GM12878 (cell line): Measurements from ENCODE around the gene USP11. TPM values are rescaled to one million over a fixed set of nuclear protein-coding genes. Genes with fewer than 3 reads are reported as not detected.

Experiments used
- ATAC-seq: fragments of 200-7000 bp; cut with Tn5 transposase; 3 replicates; pipeline ENCODE4 v1.9.1; 2020; ENCODE audit warnings: mild to moderate bottlenecking, moderate library complexity
- BruUV-seq: library from RNA; stranded (reverse); fragments of 400-500 nt; replicated peaks from 2 replicates; lab custom pipeline; 2021; lab: Mats Ljungman, UMichigan
- CTCF ChIA-PET: fragments of 300-600 bp; sonication (Branson Sonifier 250); formaldehyde crosslinking; extraction: SDS; loops from one replicate; lab custom pipeline; 2021; ENCODE audit warnings: inconsistent platforms; lab: Yijun Ruan, JAX
- POLR2A ChIA-PET: fragments of 350-600 bp; formaldehyde crosslinking; extraction: SDS; loops from one replicate; lab custom pipeline; 2021; ENCODE audit warnings: inconsistent platforms; lab: Charles Lee
- RAD21 ChIA-PET: fragments of 300-600 bp; sonication (Branson Sonifier 250); formaldehyde crosslinking; loops from one replicate; lab custom pipeline; 2023; ENCODE audit warnings: antibody characterized with exemption; ENCODE audit not compliant: unreplicated experiment; lab: Charles Lee
- SMC1A ChIA-PET: fragments of 300-600 bp; sonication (Branson Sonifier 250); formaldehyde crosslinking; loops from one replicate; lab custom pipeline; 2023; ENCODE audit not compliant: unreplicated experiment, uncharacterized antibody; lab: Charles Lee
- DNase-seq: peaks from one replicate; pipeline ENCODE4 v3.0.0-alpha.2; 2011; ENCODE audit warnings: low read depth, low spot score
- FAIRE-seq: peaks from 3 replicates; lab custom pipeline; 2011; peaks lifted over from hg19 to GRCh38; lab: Jason Lieb, UNC
- H2AFZ ChIP-seq: 2 replicates; pipeline ENCODE4 v1.6.0; 2011; ENCODE audit warnings: low read depth, low read length, control low read depth; ENCODE audit not compliant: control insufficient read depth
- H3K27ac ChIP-seq: 2 replicates; pipeline ENCODE4 v1.5.1; 2011; ENCODE audit warnings: control low read depth; ENCODE audit not compliant: control insufficient read depth, insufficient read depth
- H3K27me3 ChIP-seq, 2 experiments: replicated peaks in 1 of 2; 2 replicates each; pipeline versions ENCODE4 v1.6.0 to v1.6.1; 2011; ENCODE audit warnings: low read length in 1 of 2; ENCODE audit not compliant: control insufficient read depth in 2 of 2, insufficient read depth in 2 of 2
- H3K36me3 ChIP-seq, 2 experiments: 2 replicates each; pipeline ENCODE4 v1.5.1; 2011; ENCODE audit warnings: low read length in 1 of 2; ENCODE audit not compliant: control insufficient read depth in 2 of 2, insufficient read depth in 2 of 2
- H3K4me1 ChIP-seq: 2 replicates; pipeline ENCODE4 v1.6.1; 2011; ENCODE audit warnings: mild to moderate bottlenecking, low read length, moderate library complexity, mixed read lengths; ENCODE audit not compliant: control insufficient read depth, insufficient read depth
- H3K4me2 ChIP-seq: 2 replicates; pipeline ENCODE4 v1.6.0; 2011; ENCODE audit warnings: control low read depth; ENCODE audit not compliant: control insufficient read depth, insufficient read depth
- H3K4me3 ChIP-seq: fragments of 200-600 bp; sonication (generic); 2 replicates; pipeline ENCODE4 v1.5.1; 2016
- H3K79me2 ChIP-seq: 2 replicates; pipeline ENCODE4 v1.6.0; 2011; ENCODE audit warnings: low read length; ENCODE audit not compliant: control insufficient read depth, insufficient read depth
- H3K9ac ChIP-seq: 2 replicates; pipeline ENCODE4 v1.8.0; 2011; ENCODE audit warnings: low read length, control low read depth, mixed read lengths; ENCODE audit not compliant: control insufficient read depth, insufficient read depth
- H3K9me3 ChIP-seq: replicated peaks from 3 replicates; pipeline ENCODE4 v1.5.1; 2011; ENCODE audit warnings: mild to moderate bottlenecking, low read length; ENCODE audit not compliant: control insufficient read depth, insufficient read depth
- H4K20me1 ChIP-seq: 2 replicates; pipeline ENCODE4 v1.6.0; 2011; ENCODE audit not compliant: control insufficient read depth, insufficient read depth
- E2F4 ChIP-seq: IDR thresholded peaks from 2 replicates; pipeline ENCODE4 v1.6.1; 2012; ENCODE audit warnings: low read depth, low read length, improper control_type of control experiment
- ESRRA ChIP-seq: IDR thresholded peaks from 2 replicates; pipeline ENCODE4 v1.6.1; 2012; ENCODE audit warnings: mild to moderate bottlenecking, low read length, improper control_type of control experiment
- SIX5 ChIP-seq: IDR thresholded peaks from 2 replicates; pipeline ENCODE4 v1.6.1; 2011; ENCODE audit warnings: mild to moderate bottlenecking, low read depth, low read length, moderate library complexity; ENCODE audit not compliant: severe bottlenecking
- ZNF384 ChIP-seq: IDR thresholded peaks from 2 replicates; pipeline ENCODE4 v1.6.1; 2012; ENCODE audit warnings: low read depth, mild to moderate bottlenecking, low read length, improper control_type of control experiment, borderline replicate concordance
- ZNF592 ChIP-seq: fragments of 450-650 bp; IDR thresholded peaks from 2 replicates; pipeline ENCODE4 v1.6.1; 2017; ENCODE audit warnings: mild to moderate bottlenecking, moderate library complexity
- WGBS: methylation state at CpG from one replicate; pipeline ENCODE4 v1.1.6; 2016; ENCODE audit warnings: low lambda C conversion rate; ENCODE audit not compliant: insufficient replicate concordance, insufficient coverage; ENCODE audit errors: missing lambda C conversion rate; 5-methylcytosine and 5-hydroxymethylcytosine counted together
- in situ Hi-C: fragments of 300-500 bp; cut with MboI; formaldehyde crosslinking; loops from 9 replicates; pipeline ENCODE4 v1.14.3; 2018; ENCODE audit warnings: mixed read lengths
- intact Hi-C: fragments of 100-400 bp; cut with micrococcal nuclease; formaldehyde crosslinking; loops from one replicate; pipeline ENCODE4 v1.14.2; 2022; ENCODE audit not compliant: unreplicated experiment
- polyA plus RNA-seq, 11 experiments: library from polyadenylated mRNA; depleted of rRNA in 4 of 11; unstranded in 6 of 11; stranded (reverse) in 5 of 11; fragments of >200 nt; fragmentation: Nextera tagmentation in 4 of 11; fragmentation: Illumina TruSeq in 1 of 11; extraction: Ambion mirVana in 4 of 11; extraction: Trizol in 1 of 11; gene quantifications; 1 replicate in 1 of 11; 2 replicates in 10 of 11; pipeline versions ENCODE4 v1.2.1 to v1.2.3, GENCODE V29; 2011 to 2016; ENCODE audit warnings: inconsistent platforms in 2 of 11, missing spikeins in 2 of 11, low read depth in 1 of 11
- total RNA-seq, 4 experiments: library from RNA; depleted of rRNA in 3 of 4; stranded (reverse); fragments of >200 nt in 3 of 4; fragmentation: Illumina TruSeq in 1 of 4; extraction: Trizol in 1 of 4; gene quantifications; 2 replicates each; pipeline versions ENCODE4 v1.2.1 to v1.2.3, GENCODE V29; 2013 to 2021
- TF ChIP-seq, protein P1 (sequence below): fragments of 150-350 bp; IDR thresholded peaks from 2 replicates; pipeline ENCODE4 v1.6.1; 2016; ENCODE audit warnings: low read depth, low read length
- TF ChIP-seq, protein P2 (sequence below): IDR thresholded peaks from 2 replicates; pipeline ENCODE4 v1.6.1; 2011; ENCODE audit warnings: low read depth, mild to moderate bottlenecking, low read length, moderate library complexity, borderline replicate concordance; ENCODE audit errors: extremely low read depth

Gene USP11
- total and polyA plus RNA-seq, 10 of the 15 experiments (the other 5 are each of a cell fraction or from before 2014, with no cell fraction given), result 3.3 to 44.0 (median 20.9) TPM

DNA sequence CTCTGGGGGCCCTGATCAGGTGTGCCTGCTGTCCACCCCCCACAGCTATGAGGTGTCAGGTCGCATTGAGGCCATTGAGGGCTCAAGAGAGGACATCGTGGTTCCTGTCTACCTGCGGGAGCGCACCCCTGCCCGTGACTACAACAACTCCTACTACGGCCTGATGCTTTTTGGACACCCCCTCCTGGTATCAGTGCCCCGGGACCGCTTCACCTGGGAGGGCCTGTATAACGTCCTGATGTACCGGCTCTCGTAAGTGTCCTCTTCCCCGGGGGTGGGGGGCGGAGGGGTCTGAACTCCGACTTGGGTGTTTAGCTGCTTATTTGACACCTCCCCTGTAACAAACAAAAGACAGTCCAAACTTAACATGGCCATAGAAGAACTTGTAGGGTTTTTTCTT, 10.5 kb downstream of the USP11 start:
- RAD21 ChIA-PET, result no interaction called here
- CTCF ChIA-PET, result no interaction called here
- no peak for DNase-seq
- Histone ChIP-seq H3K4me1 (no peaks in the 10 kb centered on the region), H4K20me1 (no peaks in the 10 kb centered on the region), H2AFZ (no peak overlapping the region)
- 67% methylated on average over 14 of the region's 14 CpGs for WGBS
- no peak for TF ChIP-seq SIX5
- TF ChIP-seq, protein P1, sequence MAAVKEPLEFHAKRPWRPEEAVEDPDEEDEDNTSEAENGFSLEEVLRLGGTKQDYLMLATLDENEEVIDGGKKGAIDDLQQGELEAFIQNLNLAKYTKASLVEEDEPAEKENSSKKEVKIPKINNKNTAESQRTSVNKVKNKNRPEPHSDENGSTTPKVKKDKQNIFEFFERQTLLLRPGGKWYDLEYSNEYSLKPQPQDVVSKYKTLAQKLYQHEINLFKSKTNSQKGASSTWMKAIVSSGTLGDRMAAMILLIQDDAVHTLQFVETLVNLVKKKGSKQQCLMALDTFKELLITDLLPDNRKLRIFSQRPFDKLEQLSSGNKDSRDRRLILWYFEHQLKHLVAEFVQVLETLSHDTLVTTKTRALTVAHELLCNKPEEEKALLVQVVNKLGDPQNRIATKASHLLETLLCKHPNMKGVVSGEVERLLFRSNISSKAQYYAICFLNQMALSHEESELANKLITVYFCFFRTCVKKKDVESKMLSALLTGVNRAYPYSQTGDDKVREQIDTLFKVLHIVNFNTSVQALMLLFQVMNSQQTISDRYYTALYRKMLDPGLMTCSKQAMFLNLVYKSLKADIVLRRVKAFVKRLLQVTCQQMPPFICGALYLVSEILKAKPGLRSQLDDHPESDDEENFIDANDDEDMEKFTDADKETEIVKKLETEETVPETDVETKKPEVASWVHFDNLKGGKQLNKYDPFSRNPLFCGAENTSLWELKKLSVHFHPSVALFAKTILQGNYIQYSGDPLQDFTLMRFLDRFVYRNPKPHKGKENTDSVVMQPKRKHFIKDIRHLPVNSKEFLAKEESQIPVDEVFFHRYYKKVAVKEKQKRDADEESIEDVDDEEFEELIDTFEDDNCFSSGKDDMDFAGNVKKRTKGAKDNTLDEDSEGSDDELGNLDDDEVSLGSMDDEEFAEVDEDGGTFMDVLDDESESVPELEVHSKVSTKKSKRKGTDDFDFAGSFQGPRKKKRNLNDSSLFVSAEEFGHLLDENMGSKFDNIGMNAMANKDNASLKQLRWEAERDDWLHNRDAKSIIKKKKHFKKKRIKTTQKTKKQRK, result no peak
- TF ChIP-seq, protein P2, sequence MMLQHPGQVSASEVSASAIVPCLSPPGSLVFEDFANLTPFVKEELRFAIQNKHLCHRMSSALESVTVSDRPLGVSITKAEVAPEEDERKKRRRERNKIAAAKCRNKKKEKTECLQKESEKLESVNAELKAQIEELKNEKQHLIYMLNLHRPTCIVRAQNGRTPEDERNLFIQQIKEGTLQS, result no peak
- no peak for TF ChIP-seq ZNF592
- TF ChIP-seq ZNF384, result no peak
- TF ChIP-seq ESRRA, result no peak
- TF ChIP-seq E2F4, result no peak
- TF ChIP-seq, all 136 proteins: peak for 0
- ATAC-seq (no peak), FAIRE-seq (no peak)
- H3K4me2 ChIP-seq, result no peak overlapping the region
- POLR2A ChIA-PET, result no interaction called here
- H3K4me3 ChIP-seq, result no peak overlapping the region
- no peak overlapping the region for H3K27ac ChIP-seq
- H3K36me3 ChIP-seq, result peaks cover 0 to 1% of the 10 kb centered on the region in 2 experiments; a peak in 3 of 4 replicates
- intact Hi-C loops, result no loop called here
- no peak overlapping the region for H3K9ac ChIP-seq
- no TSS peak for BruUV-seq
- no peaks in the 10 kb centered on the region for H3K9me3 ChIP-seq
- no peaks in the 10 kb centered on the region for H3K27me3 ChIP-seq
- SMC1A ChIA-PET, result interaction anchor here (1.0 kb wide), 1 partner anchor 236 kb away, joined by 3 read pairs; no protein-coding TSS in a partner anchor
- H3K79me2 ChIP-seq, result no peaks in the 10 kb centered on the region
- in situ Hi-C loops, result no loop called here
